ENCODE data around the gene PDXDC1.
"Not testable (repeated sequence)": the region's sequence is repeated elsewhere in the genome, so short reads cannot be mapped to it uniquely, and the experiment has no call there.

DNA sequence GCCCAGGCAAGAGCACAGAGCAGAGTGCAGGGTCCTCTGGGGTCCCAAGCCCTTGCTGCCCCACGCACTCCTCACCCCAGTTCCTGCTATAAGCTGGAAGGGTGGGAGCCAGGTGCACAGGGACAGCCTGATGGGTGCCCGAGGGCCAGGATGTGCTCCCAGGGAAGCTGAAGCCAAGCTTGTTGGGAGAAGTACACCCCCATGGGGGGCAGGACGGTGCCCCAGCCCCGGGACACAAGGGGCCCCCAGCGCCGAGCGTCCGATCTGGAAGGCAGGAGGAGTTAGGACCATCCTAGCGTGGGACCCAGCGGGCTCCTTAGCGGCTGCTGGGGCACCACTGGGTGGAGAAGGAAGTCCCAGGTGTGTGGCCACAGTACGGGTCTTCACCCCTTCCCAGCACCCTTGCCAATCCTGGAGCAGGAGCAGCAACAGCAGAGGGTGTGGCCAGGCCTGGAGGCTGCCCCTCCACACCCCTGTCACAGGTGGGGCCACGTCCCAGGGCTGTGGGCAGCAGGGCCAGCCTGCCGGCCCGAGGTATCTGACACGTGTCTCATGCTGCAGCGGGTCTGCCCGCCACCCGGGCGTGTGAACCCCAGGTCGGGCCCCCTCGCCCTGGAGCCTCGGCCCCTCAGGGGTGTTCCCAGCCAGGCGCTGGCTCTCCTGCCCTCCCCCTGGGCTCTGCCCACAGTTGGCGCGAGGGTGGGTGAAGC, 168.2 kb downstream of the PDXDC1 start:
- not testable (repeated sequence) for TF ChIP-seq ZNF253 (CRISPR knock-in tag; conservative IDR thresholded peaks at IDR 0.05); RCOR1 (IDR thresholded peaks at IDR 0.05; ENCODE audit: borderline replicate concordance in 1 of 2, low read depth in 2 of 2, low read length in 2 of 2); SETDB1 (IDR thresholded peaks at IDR 0.05; ENCODE audit: low read length); ZFP36 (IDR thresholded peaks at IDR 0.05; ENCODE audit: low read depth, low read length, partially characterized antibody)
- TF ChIP-seq, protein P1, sequence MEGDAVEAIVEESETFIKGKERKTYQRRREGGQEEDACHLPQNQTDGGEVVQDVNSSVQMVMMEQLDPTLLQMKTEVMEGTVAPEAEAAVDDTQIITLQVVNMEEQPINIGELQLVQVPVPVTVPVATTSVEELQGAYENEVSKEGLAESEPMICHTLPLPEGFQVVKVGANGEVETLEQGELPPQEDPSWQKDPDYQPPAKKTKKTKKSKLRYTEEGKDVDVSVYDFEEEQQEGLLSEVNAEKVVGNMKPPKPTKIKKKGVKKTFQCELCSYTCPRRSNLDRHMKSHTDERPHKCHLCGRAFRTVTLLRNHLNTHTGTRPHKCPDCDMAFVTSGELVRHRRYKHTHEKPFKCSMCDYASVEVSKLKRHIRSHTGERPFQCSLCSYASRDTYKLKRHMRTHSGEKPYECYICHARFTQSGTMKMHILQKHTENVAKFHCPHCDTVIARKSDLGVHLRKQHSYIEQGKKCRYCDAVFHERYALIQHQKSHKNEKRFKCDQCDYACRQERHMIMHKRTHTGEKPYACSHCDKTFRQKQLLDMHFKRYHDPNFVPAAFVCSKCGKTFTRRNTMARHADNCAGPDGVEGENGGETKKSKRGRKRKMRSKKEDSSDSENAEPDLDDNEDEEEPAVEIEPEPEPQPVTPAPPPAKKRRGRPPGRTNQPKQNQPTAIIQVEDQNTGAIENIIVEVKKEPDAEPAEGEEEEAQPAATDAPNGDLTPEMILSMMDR (IDR thresholded peaks at IDR 0.05 in 2 of 3, conservative IDR thresholded peaks at IDR 0.05 in 1 of 3; ENCODE audit: insufficient read depth in 2 of 3, low read depth in 1 of 3, low read length in 3 of 3): not testable (repeated sequence)

Measured in K562 (cell line).